Stimulated activated CD4-positive, alpha-beta T cell treated with anti-CD3 and anti-CD28 coated beads, TNF-alpha, amount 100 ng/mL, for 4 hours (primary cell): ENCODE measurements around the gene MC2R.
"Not testable (repeated sequence)": the region's sequence is repeated elsewhere in the genome, so short reads cannot be mapped to it uniquely, and the experiment has no call there.

Experiments used
- DNase-seq, 3 experiments: peaks; one replicate each; pipeline ENCODE4 v3.0.0-alpha.2; 2020; ENCODE audit warnings: low read depth in 3 of 3

MC2R gene

GRCh38 chr18:13893418-13893760, 21.9 kb downstream of the MC2R start:
- no peak for DNase-seq

GRCh38 chr18:13892098-13892497, 23.2 kb downstream of the MC2R start:
- no peak for DNase-seq

GRCh38 chr18:13890761-13891361, 24.5 kb downstream of the MC2R start:
- DNase-seq = no peak

- DNase-seq = no peak
Observed at GRCh38 chr18:13889671-13890070, 25.7 kb downstream of the MC2R start.

- DNase-seq = no peak
Observed at GRCh38 chr18:13888191-13888716, 27.1 kb downstream of the MC2R start.

GRCh38 chr18:13885009-13885408, 30.3 kb downstream of the MC2R start:
- no peak for DNase-seq

GRCh38 chr18:13879937-13880336, 35.4 kb downstream of the MC2R start:
- DNase-seq = no peak

GRCh38 chr18:13879492-13879891, 35.8 kb downstream of the MC2R start:
- no peak for DNase-seq

- DNase-seq = no peak
Observed at GRCh38 chr18:13878857-13879256, 36.5 kb downstream of the MC2R start.

- DNase-seq = no peak
Observed at GRCh38 chr18:13877157-13877556, 38.2 kb downstream of the MC2R start.

GRCh38 chr18:13874558-13874957, 40.8 kb downstream of the MC2R start:
- no peak for DNase-seq

GRCh38 chr18:13872932-13873331, 42.4 kb downstream of the MC2R start:
- no peak for DNase-seq

GRCh38 chr18:13872373-13872772, 43.0 kb downstream of the MC2R start:
- DNase-seq = no peak

GRCh38 chr18:13871701-13872100, 43.6 kb downstream of the MC2R start:
- DNase-seq = no peak

- DNase-seq = no peak
Observed at GRCh38 chr18:13868501-13869271, 46.6 kb downstream of the MC2R start.

GRCh38 chr18:13862898-13863297, 52.4 kb downstream of the MC2R start:
- DNase-seq = not testable (repeated sequence)

- DNase-seq = no peak
Observed at GRCh38 chr18:13849791-13850190, 65.5 kb downstream of the MC2R start.

- no peak for DNase-seq
Observed at GRCh38 chr18:13836559-13836958, 78.8 kb downstream of the MC2R start.

GRCh38 chr18:13835202-13835601, 80.1 kb downstream of the MC2R start:
- no peak for DNase-seq

GRCh38 chr18:13834496-13835015, 80.8 kb downstream of the MC2R start:
- DNase-seq = no peak
